ENCODE results near the gene S1PR3.
"Not testable (repeated sequence)": the region's sequence is repeated elsewhere in the genome, so short reads cannot be mapped to it uniquely, and the experiment has no call there.

S1PR3 gene

GRCh38 chr9:88991066-88992034 is at the start of gene S1PR3:
S1PR3 (plus strand) TSS chr9:88991468; CDS start chr9:89001201, 9,733 bp downstream.
- no peak for DNase-seq

- not testable (repeated sequence) for DNase-seq
These were observed 49.7 kb upstream of the S1PR3 start for GRCh38 chr9:88941586-88941985.

GRCh38 chr9:88942411-88942810 is 48.9 kb upstream of the S1PR3 start:
- no peak for DNase-seq

- DNase-seq: no peak
These were observed 45.5 kb upstream of the S1PR3 start for GRCh38 chr9:88945636-88946333.

- no peak for DNase-seq
These were observed 43.4 kb upstream of the S1PR3 start for GRCh38 chr9:88947581-88948573.

GRCh38 chr9:88949425-88949824 is 41.8 kb upstream of the S1PR3 start:
- DNase-seq: no peak

GRCh38 chr9:88949961-88950340 is 41.3 kb upstream of the S1PR3 start:
- no peak for DNase-seq

GRCh38 chr9:88950341-88951154 is 40.7 kb upstream of the S1PR3 start:
- no peak for DNase-seq

- DNase-seq: no peak
These were observed 40.1 kb upstream of the S1PR3 start for GRCh38 chr9:88951155-88951542.

GRCh38 chr9:88952086-88952615 is 39.1 kb upstream of the S1PR3 start:
- no peak for DNase-seq

- DNase-seq: no peak
These were observed 38.3 kb upstream of the S1PR3 start for GRCh38 chr9:88952976-88953375.

- DNase-seq: no peak
These were observed 37.8 kb upstream of the S1PR3 start for GRCh38 chr9:88953381-88954029.

GRCh38 chr9:88954066-88954465 is 37.2 kb upstream of the S1PR3 start:
- no peak for DNase-seq

GRCh38 chr9:88957526-88957925 is 33.7 kb upstream of the S1PR3 start:
- no peak for DNase-seq

- no peak for DNase-seq
These were observed 31.4 kb upstream of the S1PR3 start for GRCh38 chr9:88959727-88960469.

- no peak for DNase-seq
These were observed 30.6 kb upstream of the S1PR3 start for GRCh38 chr9:88960632-88961031.

- DNase-seq: no peak
These were observed 25.8 kb upstream of the S1PR3 start for GRCh38 chr9:88965473-88965872.

GRCh38 chr9:88966894-88967676 is 24.2 kb upstream of the S1PR3 start:
- no peak for DNase-seq

- no peak for DNase-seq
These were observed 22.5 kb upstream of the S1PR3 start for GRCh38 chr9:88968799-88969198.
